ENCODE results near the gene PRR14.
"Not testable (repeated sequence)": the region's sequence is repeated elsewhere in the genome, so short reads cannot be mapped to it uniquely, and the experiment has no call there.

GRCh38 chr16:30637139-30637538, 13.6 kb upstream of the PRR14 start:
- TF ChIP-seq YY1 (IDR thresholded peaks at IDR 0.05; ENCODE audit: insufficient read depth, insufficient read length); ZNF274 (IDR thresholded peaks at IDR 0.05; ENCODE audit: low read depth, low read length); SUZ12 (IDR thresholded peaks at IDR 0.05; ENCODE audit: extremely low read depth, insufficient read depth, insufficient read length): not testable (repeated sequence)
